NT2/D1 (cell line): ENCODE measurements around the gene RBM42.

Experiments used
- YY1 ChIP-seq: IDR thresholded peaks from 2 replicates; pipeline ENCODE4 v1.6.1; 2011; ENCODE audit not compliant: insufficient read length, insufficient read depth
- ZNF274 ChIP-seq: IDR thresholded peaks from 2 replicates; pipeline ENCODE4 v1.6.1; 2011; ENCODE audit warnings: mild to moderate bottlenecking, low read depth, low read length

- TF ChIP-seq YY1, result no peak
- no peak for TF ChIP-seq ZNF274
Observed at GRCh38 chr19:35663981-35664380, 35.1 kb downstream of the RBM42 start.
